GM15510 (cell line): ENCODE results near the gene ASPG.

ENCODE experiments used
- POLR2A ChIP-seq: IDR thresholded peaks from 3 replicates; pipeline ENCODE4 v1.6.1; 2011; ENCODE audit warnings: borderline replicate concordance; ENCODE audit not compliant: insufficient read length; ENCODE audit errors: extremely low read depth

The ASPG gene

DNA sequence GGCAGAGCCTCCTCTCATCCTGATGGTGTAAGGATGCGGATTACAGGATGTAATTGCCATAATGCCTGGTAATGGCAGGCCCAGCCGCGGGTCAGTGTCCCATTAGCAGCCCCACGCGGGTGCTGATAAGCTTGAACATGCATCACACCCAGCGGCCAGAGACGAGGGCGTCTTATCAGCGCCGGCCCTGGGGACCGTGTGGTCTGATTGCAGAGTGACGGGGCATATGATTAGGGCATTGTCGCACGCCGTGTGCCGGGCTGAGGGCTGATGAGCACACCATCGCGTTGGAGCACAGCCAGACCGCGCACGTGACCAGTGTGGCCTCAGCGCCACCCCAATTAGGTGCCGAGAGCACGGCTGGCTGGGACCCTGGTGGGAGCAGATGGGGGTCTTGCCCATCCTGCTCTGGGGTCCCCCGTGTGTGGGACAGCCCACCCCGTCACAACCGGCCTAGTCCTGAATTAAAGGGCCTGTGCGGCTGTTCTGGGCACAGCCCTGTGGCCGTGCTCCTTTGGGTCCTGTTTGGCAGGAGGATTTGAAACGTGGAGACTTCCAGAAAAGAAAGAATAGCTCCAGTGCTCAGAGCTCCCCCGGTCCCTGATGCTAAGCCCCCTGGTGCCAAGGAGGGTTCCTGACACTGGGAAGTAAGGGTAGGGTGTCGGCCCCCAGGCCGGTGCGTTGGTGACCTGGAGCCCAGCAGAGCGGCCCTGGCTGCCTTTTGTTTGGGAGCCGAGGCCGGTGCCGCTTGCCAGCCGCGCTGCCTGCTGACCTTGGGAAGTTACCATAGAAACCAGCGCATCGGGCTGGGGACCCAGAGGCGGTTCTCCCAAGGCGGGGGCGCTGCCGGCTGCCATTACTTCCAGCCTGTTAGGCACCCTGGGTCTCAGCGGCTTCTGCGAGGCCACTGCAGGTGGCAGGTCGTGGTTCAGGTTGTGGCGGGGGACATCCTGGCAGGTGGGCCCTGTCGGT, 73.6 kb downstream of the ASPG start:
- no peak for TF ChIP-seq POLR2A

DNA sequence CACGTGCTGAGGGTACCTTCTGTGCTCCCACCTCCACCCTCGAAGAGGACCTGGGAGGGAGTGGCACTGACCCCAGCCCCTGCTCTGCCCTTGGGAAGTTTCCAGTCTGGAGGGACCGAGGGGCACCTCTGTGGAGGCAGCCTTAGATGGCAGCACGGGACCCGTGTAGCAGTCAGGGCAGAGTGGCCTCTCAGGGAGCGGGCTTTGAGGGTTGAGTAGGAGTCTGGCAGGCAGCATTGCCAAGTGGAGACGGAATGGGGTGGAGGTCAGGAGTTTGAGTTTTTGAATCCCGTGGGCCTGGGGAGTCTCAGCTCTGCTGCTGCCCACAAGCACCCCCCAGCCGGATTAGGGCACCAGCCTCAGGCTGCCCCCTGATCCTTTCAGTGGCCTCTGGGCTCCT, 74.5 kb downstream of the ASPG start:
- TF ChIP-seq POLR2A, result no peak

DNA sequence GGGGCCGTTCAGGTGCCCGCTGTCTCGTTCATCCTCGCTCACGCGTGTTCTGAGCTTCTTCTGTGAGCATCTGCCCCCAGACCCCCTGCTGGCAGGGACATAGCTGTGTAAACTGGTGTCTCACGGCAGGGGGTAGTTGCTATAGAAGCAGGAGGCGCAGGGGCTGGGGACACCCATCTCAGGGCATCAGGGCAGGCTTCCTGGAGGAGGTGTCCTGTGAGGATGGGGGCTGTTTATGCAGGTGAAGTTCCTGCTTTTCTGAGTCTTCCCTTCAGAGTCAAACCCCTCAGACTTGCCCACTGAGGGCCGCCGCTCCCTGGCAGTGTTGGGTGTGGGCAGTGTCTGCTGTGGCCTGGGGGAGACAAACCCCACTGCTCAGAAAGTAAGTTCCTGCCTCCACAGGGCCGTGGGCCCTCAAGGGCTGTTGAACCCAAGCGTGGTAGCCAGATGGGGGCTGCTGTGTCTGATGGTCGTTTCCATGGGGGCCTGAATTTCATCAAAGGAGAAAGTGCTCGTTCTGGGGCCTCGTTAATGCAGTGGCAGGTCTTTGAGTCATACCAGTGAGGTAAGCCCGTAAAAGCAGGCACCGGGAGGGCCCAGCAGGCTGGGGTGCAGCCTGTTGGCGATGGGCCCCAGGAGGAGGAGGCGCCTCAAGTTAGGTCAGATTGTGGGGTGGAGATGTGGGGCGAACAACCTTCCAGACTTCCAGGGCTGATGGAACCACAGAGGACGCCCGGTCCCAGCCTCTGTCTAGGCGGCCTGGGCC, 76.3 kb downstream of the ASPG start:
- no peak for TF ChIP-seq POLR2A

DNA sequence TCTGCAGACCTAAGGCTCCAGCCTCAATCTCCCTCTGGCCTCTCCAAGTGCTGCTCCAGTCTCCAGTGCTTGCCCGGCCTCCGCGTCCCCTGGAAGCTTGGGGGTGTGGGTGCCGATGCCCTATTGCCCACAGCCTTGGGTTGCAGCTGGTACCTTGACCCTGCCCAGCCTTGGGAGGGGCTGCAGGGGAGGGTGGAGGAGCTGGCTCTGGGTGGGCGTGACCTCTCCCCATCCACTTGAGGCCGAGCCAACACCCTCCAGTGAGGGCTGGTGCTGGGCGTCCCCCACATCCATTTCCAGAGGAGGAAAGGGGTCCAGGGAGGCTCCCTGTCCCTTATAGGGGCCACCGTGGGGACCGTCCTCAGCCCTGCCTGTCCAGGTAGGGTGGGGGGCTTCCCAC, 77.0 kb downstream of the ASPG start:
- no peak for TF ChIP-seq POLR2A

DNA sequence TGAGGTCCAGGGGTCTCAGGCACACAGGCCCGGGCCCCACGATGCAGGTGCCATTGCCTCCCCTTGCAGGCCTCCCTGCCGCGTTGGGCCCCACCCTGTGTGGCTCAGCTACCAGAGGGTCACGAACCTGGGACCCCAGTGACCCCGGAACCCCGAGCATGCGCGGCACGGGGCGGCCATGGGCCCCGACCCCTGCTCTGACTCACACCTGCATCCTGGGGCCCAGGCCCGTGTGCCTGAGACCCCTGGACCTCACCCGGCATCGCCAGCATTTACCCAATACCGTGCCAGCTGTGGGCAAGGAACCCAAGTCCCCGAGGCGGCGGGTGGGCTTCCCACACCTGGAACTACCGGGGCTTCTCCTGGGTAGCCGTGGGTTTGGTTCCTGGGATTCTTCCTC, 78.0 kb downstream of the ASPG start:
- no peak for TF ChIP-seq POLR2A

DNA sequence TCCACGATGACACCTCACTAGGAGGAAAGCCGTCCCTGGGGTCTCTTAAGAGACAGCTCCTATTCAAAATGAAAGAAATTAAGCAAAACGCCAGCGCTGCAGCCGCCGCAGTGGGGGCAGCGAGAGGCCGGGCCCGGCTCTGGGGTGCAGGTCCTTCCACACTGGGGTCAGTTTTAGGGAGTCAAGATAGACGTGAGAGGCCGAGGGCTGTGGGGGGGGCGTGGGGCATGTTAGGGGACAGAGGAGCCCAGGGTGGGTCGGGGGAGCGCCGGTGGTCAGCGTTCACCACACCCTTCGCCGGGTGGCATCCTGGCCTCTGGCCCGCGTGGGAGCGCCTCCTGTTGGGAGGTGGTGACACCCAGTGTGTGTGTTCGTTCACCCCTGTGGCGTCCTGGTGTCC, 78.5 kb downstream of the ASPG start:
- TF ChIP-seq POLR2A, result no peak

DNA sequence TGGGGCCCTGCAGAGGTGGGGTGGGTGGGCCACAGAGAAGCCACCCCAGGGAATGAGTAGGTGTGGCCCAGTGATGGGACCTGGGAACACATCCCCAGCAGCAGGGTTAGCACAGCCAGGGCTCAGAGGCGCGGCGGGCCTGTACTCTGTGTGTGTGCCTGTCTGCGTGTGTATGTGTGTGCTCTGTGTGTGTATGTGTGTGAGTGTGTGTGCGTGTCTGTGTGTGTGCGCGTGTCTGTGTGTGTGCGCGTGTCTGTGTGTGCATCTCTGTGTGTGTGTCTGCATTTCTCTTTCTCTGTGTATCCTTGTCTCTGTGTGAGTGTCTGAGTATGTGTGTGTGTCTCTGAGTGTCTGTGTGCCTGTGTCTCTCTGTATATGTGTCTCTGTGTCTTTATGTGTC, 79.0 kb downstream of the ASPG start:
- no peak for TF ChIP-seq POLR2A
